Activated T-helper 1 cell treated with anti-CD3 and anti-CD28 coated beads, Interleukin-12 subunit alpha, Interleukin-12 subunit beta, Interleukin-2, Interleukin-4 antibody, amounts not matched to agents 30 ng/mL and 10 ng/mL and 1 ng/mL, durations not matched to agents 14 hours and 24 hours and 36 hours (primary cell): ENCODE measurements around the gene SLC37A4. TPM values are rescaled to one million over a fixed set of nuclear protein-coding genes. Genes with fewer than 3 reads are reported as not detected.
"Not testable (repeated sequence)": the region's sequence is repeated elsewhere in the genome, so short reads cannot be mapped to it uniquely, and the experiment has no call there.

Experiments used
- DNase-seq: peaks from one replicate; pipeline ENCODE4 v3.0.0; 2021; ENCODE audit warnings: low spot score
- H3K27ac Mint-ChIP-seq: one replicate; pipeline ENCODE4 v1.8.0; 2021; ENCODE audit warnings: mild to moderate bottlenecking, mixed read lengths
- H3K27me3 Mint-ChIP-seq: one replicate; pipeline ENCODE4 v1.8.0; 2022; ENCODE audit warnings: mild to moderate bottlenecking, moderate library complexity, mixed read lengths; ENCODE audit not compliant: insufficient read depth
- H3K36me3 Mint-ChIP-seq: one replicate; pipeline ENCODE4 v1.8.0; 2021; ENCODE audit warnings: low read depth, mixed read lengths
- H3K4me1 Mint-ChIP-seq: one replicate; pipeline ENCODE4 v1.8.0; 2021; ENCODE audit warnings: low read depth, mixed read lengths
- H3K4me3 Mint-ChIP-seq: one replicate; pipeline ENCODE4 v1.8.0; 2021; ENCODE audit warnings: mild to moderate bottlenecking, moderate library complexity, mixed read lengths
- H3K9me3 Mint-ChIP-seq: one replicate; pipeline ENCODE4 v1.8.0; 2021; ENCODE audit warnings: mixed read lengths
- intact Hi-C: fragments of 100-400 bp; cut with micrococcal nuclease; formaldehyde crosslinking; loops from one replicate; pipeline ENCODE4 v1.15.1; 2024
- total RNA-seq: library from RNA; stranded (reverse); gene quantifications from 2 replicates; pipeline ENCODE4 v1.2.3, GENCODE V29; 2022

The SLC37A4 gene
- total RNA-seq, 1 donor from 2014 or later: 28.7 TPM

GRCh38 chr11:119000906-119001305 is 29.8 kb downstream of the SLC37A4 start:
- intact Hi-C loops: no loop called here
- H3K9me3 Mint-ChIP-seq: no peaks in the 10 kb centered on the region
- H3K27me3 Mint-ChIP-seq: no peaks in the 10 kb centered on the region
- DNase-seq: no peak
- H3K4me3 Mint-ChIP-seq: peak overlapping the region; percentile 8
- peaks cover 26% of the 10 kb centered on the region for H3K4me1 Mint-ChIP-seq
- peaks cover 22% of the 10 kb centered on the region for H3K36me3 Mint-ChIP-seq
- no peak overlapping the region for H3K27ac Mint-ChIP-seq

GRCh38 chr11:118998822-118999221 is 31.9 kb downstream of the SLC37A4 start:
- peaks cover 27% of the 10 kb centered on the region for H3K4me1 Mint-ChIP-seq
- H3K4me3 Mint-ChIP-seq: peak overlapping the region; percentile 96
- peak overlapping the region; percentile 97 for H3K27ac Mint-ChIP-seq
- no peaks in the 10 kb centered on the region for H3K27me3 Mint-ChIP-seq
- no peaks in the 10 kb centered on the region for H3K9me3 Mint-ChIP-seq
- DNase-seq: no peak
- intact Hi-C loops: loop anchor here (1.0 to 5.0 kb wide), 8 partner anchors 19 to 433 kb away; partner anchors contain the start of genes C2CD2L, CBL, RPS25 and SLC37A4
- peaks cover 16% of the 10 kb centered on the region for H3K36me3 Mint-ChIP-seq

GRCh38 chr11:118998388-118998717 is 32.3 kb downstream of the SLC37A4 start:
- H3K4me1 Mint-ChIP-seq: peaks cover 27% of the 10 kb centered on the region
- DNase-seq: no peak
- H3K4me3 Mint-ChIP-seq: peak overlapping the region; percentile 96
- intact Hi-C loops: loop anchor here (1.0 to 5.0 kb wide), 8 partner anchors 20 to 432 kb away; partner anchors contain the start of genes C2CD2L, CBL, RPS25 and SLC37A4
- peak overlapping the region; percentile 97 for H3K27ac Mint-ChIP-seq
- H3K9me3 Mint-ChIP-seq: no peaks in the 10 kb centered on the region
- H3K27me3 Mint-ChIP-seq: no peaks in the 10 kb centered on the region
- peaks cover 18% of the 10 kb centered on the region for H3K36me3 Mint-ChIP-seq

GRCh38 chr11:118997627-118998387 is 32.9 kb downstream of the SLC37A4 start, which contains the start of gene CENATAC:
Gene CENATAC, plus strand, starts transcription at chr11:118998138. Its CDS starts 60 bp downstream, at chr11:118998198.
- peaks cover 18% of the 10 kb centered on the region for H3K36me3 Mint-ChIP-seq
- peak within 1 kb of the TSS; percentile 96 for H3K4me3 Mint-ChIP-seq
- H3K27ac Mint-ChIP-seq: peak within 1 kb of the TSS; percentile 97
- DNase-seq: peak; percentile 96
- intact Hi-C loops: loop anchor here (1.0 to 5.0 kb wide), 12 partner anchors 20 to 432 kb away; partner anchors contain the start of genes C2CD2L, CBL, HINFP and HYOU1
- H3K4me1 Mint-ChIP-seq: peaks cover 27% of the 10 kb centered on the region
- no peaks in the 10 kb centered on the region for H3K27me3 Mint-ChIP-seq
- H3K9me3 Mint-ChIP-seq: no peaks in the 10 kb centered on the region

GRCh38 chr11:118996926-118997626 is 33.6 kb downstream of the SLC37A4 start:
- no peaks in the 10 kb centered on the region for H3K9me3 Mint-ChIP-seq
- intact Hi-C loops: loop anchor here (1.0 to 5.0 kb wide), 6 partner anchors 60 to 210 kb away; partner anchors contain the start of genes CBL, HINFP, HYOU1 and VPS11
- peaks cover 18% of the 10 kb centered on the region for H3K36me3 Mint-ChIP-seq
- DNase-seq: peak; percentile 30
- peak overlapping the region; percentile 97 for H3K27ac Mint-ChIP-seq
- peak overlapping the region; percentile 96 for H3K4me3 Mint-ChIP-seq
- no peaks in the 10 kb centered on the region for H3K27me3 Mint-ChIP-seq
- peaks cover 27% of the 10 kb centered on the region for H3K4me1 Mint-ChIP-seq

- H3K4me3 Mint-ChIP-seq, H3K27ac Mint-ChIP-seq, H3K27me3 Mint-ChIP-seq, intact Hi-C loops, DNase-seq, H3K4me1 Mint-ChIP-seq, H3K9me3 Mint-ChIP-seq, H3K36me3 Mint-ChIP-seq: not testable (repeated sequence)
These were observed 39.1 kb downstream of the SLC37A4 start for GRCh38 chr11:118991486-118992038.

- intact Hi-C loops: no loop called here
- no peaks in the 10 kb centered on the region for H3K9me3 Mint-ChIP-seq
These were observed 42.4 kb downstream of the SLC37A4 start for GRCh38 chr11:118988280-118988679.

GRCh38 chr11:118984825-118985224 is 45.9 kb downstream of the SLC37A4 start:
- no peak overlapping the region for H3K27ac Mint-ChIP-seq
- H3K4me1 Mint-ChIP-seq: no peaks in the 10 kb centered on the region
- no peaks in the 10 kb centered on the region for H3K9me3 Mint-ChIP-seq
- intact Hi-C loops: no loop called here
- no peak overlapping the region for H3K4me3 Mint-ChIP-seq
- no peaks in the 10 kb centered on the region for H3K27me3 Mint-ChIP-seq
- no peaks in the 10 kb centered on the region for H3K36me3 Mint-ChIP-seq
- no peak for DNase-seq

More at GRCh38 chr11:118988280-118988679, 42.4 kb downstream of the SLC37A4 start:
- no peaks in the 10 kb centered on the region for H3K36me3 Mint-ChIP-seq
- H3K4me3 Mint-ChIP-seq: no peak overlapping the region
- no peak overlapping the region for H3K27ac Mint-ChIP-seq
- no peaks in the 10 kb centered on the region for H3K4me1 Mint-ChIP-seq
- DNase-seq: no peak
- H3K27me3 Mint-ChIP-seq: no peaks in the 10 kb centered on the region

GRCh38 chr11:118984337-118984736 is 46.3 kb downstream of the SLC37A4 start:
- intact Hi-C loops, H3K4me3 Mint-ChIP-seq, DNase-seq, H3K36me3 Mint-ChIP-seq, H3K9me3 Mint-ChIP-seq, H3K4me1 Mint-ChIP-seq, H3K27ac Mint-ChIP-seq, H3K27me3 Mint-ChIP-seq: not testable (repeated sequence)

- Mint-ChIP-seq H3K4me1 (no peaks in the 10 kb centered on the region), H3K4me3 (no peak overlapping the region), H3K27me3 (peaks cover 9% of the 10 kb centered on the region), H3K9me3 (no peaks in the 10 kb centered on the region), H3K36me3 (no peaks in the 10 kb centered on the region), H3K27ac (no peak overlapping the region)
- intact Hi-C loops: no loop called here
- DNase-seq: no peak
These were observed 50.3 kb downstream of the SLC37A4 start for GRCh38 chr11:118980191-118980881.

- no peak overlapping the region for H3K4me3 Mint-ChIP-seq
- DNase-seq: no peak
- intact Hi-C loops: no loop called here
- peaks cover 15% of the 10 kb centered on the region for H3K27me3 Mint-ChIP-seq
- H3K9me3 Mint-ChIP-seq: no peaks in the 10 kb centered on the region
- H3K4me1 Mint-ChIP-seq: no peaks in the 10 kb centered on the region
- H3K36me3 Mint-ChIP-seq: no peaks in the 10 kb centered on the region
- H3K27ac Mint-ChIP-seq: no peak overlapping the region
These were observed 51.2 kb downstream of the SLC37A4 start for GRCh38 chr11:118979434-118979833.
